BJ (cell line): ENCODE results near the gene CCDC136. TPM values are rescaled to one million over a fixed set of nuclear protein-coding genes. Genes with fewer than 3 reads are reported as not detected.

Source experiments
- CTCF ChIA-PET: fragments of 350-600 bp; formaldehyde crosslinking; extraction: SDS; loops from one replicate; lab custom pipeline; 2021; ENCODE audit warnings: antibody characterized with exemption, inconsistent platforms; lab: Yijun Ruan, JAX
- POLR2A ChIA-PET: fragments of 300-600 bp; sonication (Branson Sonifier 250); formaldehyde crosslinking; extraction: SDS; loops from one replicate; lab custom pipeline; 2021; ENCODE audit warnings: antibody characterized with exemption; lab: Charles Lee
- DNase-seq: peaks from one replicate; pipeline ENCODE4 v3.0.0-alpha.2; 2011; ENCODE audit warnings: low read depth
- H3K27me3 ChIP-seq: 2 replicates; pipeline ENCODE4 v1.6.0; 2011; ENCODE audit warnings: low read length; ENCODE audit not compliant: control insufficient read depth, insufficient read depth
- H3K36me3 ChIP-seq: 2 replicates; pipeline ENCODE4 v1.5.1; 2011; ENCODE audit warnings: low read length; ENCODE audit not compliant: control insufficient read depth, insufficient read depth
- H3K4me3 ChIP-seq: 2 replicates; pipeline ENCODE4 v1.5.1; 2011; ENCODE audit warnings: low read depth, mild to moderate bottlenecking, control low read depth, low read length
- CTCF ChIP-seq: IDR thresholded peaks from 2 replicates; pipeline ENCODE4 v1.5.1; 2011; ENCODE audit warnings: low read depth, mild to moderate bottlenecking, control low read depth, inconsistent platforms, low read length, moderate library complexity; ENCODE audit not compliant: insufficient read depth
- polyA plus RNA-seq: library from polyadenylated mRNA; depleted of rRNA; stranded (reverse); fragments of >200 nt; gene quantifications from 2 replicates; pipeline ENCODE4 v1.2.3, GENCODE V29; 2011

Gene CCDC136
- polyA plus RNA-seq, 1 experiment: 13.2 TPM

DNA sequence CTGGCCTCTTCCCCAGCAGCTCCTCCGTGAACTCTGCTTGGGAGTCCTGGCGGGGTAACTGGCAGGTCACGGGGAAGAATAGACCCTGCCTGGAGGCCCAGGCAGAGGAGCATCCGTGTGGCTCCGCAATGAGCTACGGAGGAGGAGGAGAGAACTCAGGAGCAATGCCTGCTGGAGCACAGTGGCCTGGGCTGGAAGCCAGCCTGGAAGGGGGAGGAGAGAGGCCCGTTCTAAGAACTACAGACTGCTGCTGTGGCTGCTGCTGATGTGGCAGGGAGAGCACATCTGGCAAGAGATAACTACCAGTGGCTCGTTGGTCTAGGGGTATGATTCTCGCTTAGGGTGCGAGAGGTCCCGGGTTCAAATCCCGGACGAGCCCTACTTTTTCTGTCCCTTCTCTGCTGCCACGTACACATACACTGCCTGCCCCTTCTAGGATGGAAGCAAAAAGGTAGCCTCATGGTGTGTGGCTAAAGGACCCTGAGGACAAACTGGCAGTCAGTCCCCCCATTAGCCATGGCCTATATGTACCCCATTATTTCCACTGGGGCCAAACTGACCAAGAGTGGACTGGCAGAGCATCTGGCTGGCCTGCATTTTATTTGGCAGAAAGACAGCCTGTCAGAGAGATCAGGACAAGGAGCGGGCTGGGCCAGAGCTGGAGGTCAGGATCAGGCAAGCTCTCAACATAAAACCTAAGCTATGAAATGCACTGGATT, 8.5 kb upstream of the CCDC136 start:
- no peak for TF ChIP-seq CTCF
- ChIA-PET CTCF (interaction anchor here (0.7 kb wide), 1 partner anchor 367 kb away, joined by 3 read pairs; no protein-coding TSS in a partner anchor), POLR2A (interaction anchor here (0.5 kb wide), 1 partner anchor 48 kb away, joined by 3 read pairs; no protein-coding TSS in a partner anchor)
- no peaks in the 10 kb centered on the region for H3K36me3 ChIP-seq
- peak; percentile 46 for DNase-seq
- no peaks in the 10 kb centered on the region for H3K27me3 ChIP-seq
- no peak overlapping the region for H3K4me3 ChIP-seq

DNA sequence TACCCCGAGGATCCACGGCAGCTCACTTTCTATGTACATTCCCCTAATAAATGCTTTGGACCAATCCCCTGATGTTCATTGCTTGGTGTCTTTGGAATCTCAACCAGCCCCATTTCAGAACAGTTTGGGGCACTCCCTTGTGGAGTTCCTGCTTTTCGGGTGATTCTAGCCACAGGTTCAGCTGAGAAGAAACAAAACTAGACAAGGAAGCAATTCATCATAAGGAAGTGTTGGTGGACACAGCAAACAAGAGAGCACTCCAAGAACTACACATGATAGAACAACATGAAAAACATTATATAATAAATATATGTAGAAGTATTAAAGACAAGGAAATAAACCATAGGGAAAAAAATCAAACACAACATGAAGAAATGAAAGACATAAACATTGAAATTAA, 6.0 kb upstream of the CCDC136 start:
- no peak for TF ChIP-seq CTCF
- no peak overlapping the region for H3K4me3 ChIP-seq
- peaks cover 2% of the 10 kb centered on the region; the same call in 1 of the 2 replicates for H3K27me3 ChIP-seq
- ChIA-PET POLR2A (interaction anchor here (0.6 kb wide), 1 partner anchor 47 kb away, joined by 8 read pairs; no protein-coding TSS in a partner anchor), CTCF (interaction anchor here (1.7 kb wide), 1 partner anchor 19 kb away, joined by 4 read pairs; no protein-coding TSS in a partner anchor)
- no peaks in the 10 kb centered on the region for H3K36me3 ChIP-seq
- no peak for DNase-seq

- no peaks in the 10 kb centered on the region for H3K36me3 ChIP-seq
- POLR2A ChIA-PET: no interaction called here
- H3K27me3 ChIP-seq: peaks cover 2% of the 10 kb centered on the region; the same call in 1 of the 2 replicates
- TF ChIP-seq CTCF: no peak
- CTCF ChIA-PET: interaction anchor here (0.6 to 1.1 kb wide), 2 partner anchors 18 to 43 kb away, joined by 3 read pairs; no protein-coding TSS in a partner anchor
- DNase-seq: no peak
- H3K4me3 ChIP-seq: no peak overlapping the region
Measured at GRCh38 chr7:128788446-128789412, 3.0 kb upstream of the CCDC136 start.

DNA sequence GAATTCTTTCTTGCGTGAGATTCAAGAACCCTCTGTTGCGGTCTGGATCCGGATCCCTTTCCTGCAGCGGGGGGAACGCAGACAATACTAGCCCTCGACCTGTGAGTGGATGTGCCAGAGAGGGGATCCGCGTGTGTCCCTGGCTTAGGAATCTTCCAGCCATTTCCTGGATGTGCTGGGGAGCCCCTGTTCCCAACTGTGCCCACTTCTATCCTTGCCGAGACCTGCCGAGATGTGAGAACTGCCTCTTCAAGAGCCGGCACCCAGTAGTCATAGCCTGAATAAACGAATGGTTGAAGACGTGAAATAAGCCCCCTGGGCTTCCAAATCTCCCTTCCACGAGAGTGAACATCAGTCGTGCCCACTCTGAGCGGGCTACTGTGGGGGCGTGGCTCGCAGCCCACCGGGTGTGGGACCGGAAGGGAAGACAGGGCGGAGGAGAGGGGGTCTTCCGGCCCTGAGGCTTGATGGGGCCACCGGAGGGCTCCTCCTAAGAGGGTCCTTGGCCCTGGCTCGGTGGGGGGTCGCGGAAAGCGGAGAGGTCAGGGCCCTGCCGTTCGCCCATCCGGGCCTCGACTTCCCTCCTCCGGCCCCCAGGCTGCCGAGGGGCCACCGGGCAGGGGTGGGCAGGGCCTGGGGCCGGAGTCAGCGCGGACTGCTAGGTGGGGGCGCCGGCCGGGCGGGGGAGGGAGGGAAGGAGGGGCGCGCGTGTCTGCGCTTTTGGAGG, 1.3 kb upstream of the CCDC136 start:
- H3K36me3 ChIP-seq: no peaks in the 10 kb centered on the region; the same call in 1 of the 2 replicates
- peak overlapping the region; percentile 87 for H3K4me3 ChIP-seq
- ChIA-PET POLR2A (no interaction called here), CTCF (interaction anchor here (0.8 kb wide), 1 partner anchor 34 kb away, joined by 3 read pairs; no protein-coding TSS in a partner anchor)
- DNase-seq: no peak
- peaks cover 2% of the 10 kb centered on the region; the same call in 1 of the 2 replicates for H3K27me3 ChIP-seq
- no peak for TF ChIP-seq CTCF
